AG10803 (cell line): ENCODE data around the gene TAF10.

Source experiments
- DNase-seq: peaks from one replicate; pipeline ENCODE4 v3.0.0; 2010; ENCODE audit warnings: low read depth
- H3K4me3 ChIP-seq: 2 replicates; pipeline ENCODE4 v1.5.1; 2011; ENCODE audit warnings: mild to moderate bottlenecking, low read length, control low read depth
- TF ChIP-seq, protein P1 (sequence below): conservative IDR thresholded peaks from 2 replicates; pipeline ENCODE4 v1.5.1; 2011; ENCODE audit warnings: mild to moderate bottlenecking, low read length, control low read depth, inconsistent platforms

The TAF10 gene

DNA sequence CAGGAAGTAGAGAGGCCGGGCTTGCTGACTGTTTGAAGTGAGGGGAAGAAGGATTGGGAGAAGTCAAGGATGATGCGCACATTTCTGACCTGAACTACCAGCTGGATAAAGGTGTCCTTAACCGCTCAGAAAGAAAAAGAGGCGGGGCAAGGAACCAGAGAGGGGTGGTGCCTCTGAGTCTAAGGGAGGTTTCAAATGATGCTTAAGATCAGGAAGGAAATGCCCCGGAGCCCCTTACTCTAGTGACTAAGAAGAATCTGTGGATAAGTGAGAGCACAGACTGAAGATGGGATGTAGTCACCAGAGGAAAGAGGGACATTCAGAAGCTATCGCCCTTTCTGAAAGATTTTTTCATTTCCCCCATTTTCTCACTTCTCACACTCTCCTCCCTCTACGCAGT lies 30.9 kb upstream of the TAF10 start:
- no peak for DNase-seq
- H3K4me3 ChIP-seq: no peak overlapping the region
- TF ChIP-seq, protein P1, sequence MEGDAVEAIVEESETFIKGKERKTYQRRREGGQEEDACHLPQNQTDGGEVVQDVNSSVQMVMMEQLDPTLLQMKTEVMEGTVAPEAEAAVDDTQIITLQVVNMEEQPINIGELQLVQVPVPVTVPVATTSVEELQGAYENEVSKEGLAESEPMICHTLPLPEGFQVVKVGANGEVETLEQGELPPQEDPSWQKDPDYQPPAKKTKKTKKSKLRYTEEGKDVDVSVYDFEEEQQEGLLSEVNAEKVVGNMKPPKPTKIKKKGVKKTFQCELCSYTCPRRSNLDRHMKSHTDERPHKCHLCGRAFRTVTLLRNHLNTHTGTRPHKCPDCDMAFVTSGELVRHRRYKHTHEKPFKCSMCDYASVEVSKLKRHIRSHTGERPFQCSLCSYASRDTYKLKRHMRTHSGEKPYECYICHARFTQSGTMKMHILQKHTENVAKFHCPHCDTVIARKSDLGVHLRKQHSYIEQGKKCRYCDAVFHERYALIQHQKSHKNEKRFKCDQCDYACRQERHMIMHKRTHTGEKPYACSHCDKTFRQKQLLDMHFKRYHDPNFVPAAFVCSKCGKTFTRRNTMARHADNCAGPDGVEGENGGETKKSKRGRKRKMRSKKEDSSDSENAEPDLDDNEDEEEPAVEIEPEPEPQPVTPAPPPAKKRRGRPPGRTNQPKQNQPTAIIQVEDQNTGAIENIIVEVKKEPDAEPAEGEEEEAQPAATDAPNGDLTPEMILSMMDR: no peak

DNA sequence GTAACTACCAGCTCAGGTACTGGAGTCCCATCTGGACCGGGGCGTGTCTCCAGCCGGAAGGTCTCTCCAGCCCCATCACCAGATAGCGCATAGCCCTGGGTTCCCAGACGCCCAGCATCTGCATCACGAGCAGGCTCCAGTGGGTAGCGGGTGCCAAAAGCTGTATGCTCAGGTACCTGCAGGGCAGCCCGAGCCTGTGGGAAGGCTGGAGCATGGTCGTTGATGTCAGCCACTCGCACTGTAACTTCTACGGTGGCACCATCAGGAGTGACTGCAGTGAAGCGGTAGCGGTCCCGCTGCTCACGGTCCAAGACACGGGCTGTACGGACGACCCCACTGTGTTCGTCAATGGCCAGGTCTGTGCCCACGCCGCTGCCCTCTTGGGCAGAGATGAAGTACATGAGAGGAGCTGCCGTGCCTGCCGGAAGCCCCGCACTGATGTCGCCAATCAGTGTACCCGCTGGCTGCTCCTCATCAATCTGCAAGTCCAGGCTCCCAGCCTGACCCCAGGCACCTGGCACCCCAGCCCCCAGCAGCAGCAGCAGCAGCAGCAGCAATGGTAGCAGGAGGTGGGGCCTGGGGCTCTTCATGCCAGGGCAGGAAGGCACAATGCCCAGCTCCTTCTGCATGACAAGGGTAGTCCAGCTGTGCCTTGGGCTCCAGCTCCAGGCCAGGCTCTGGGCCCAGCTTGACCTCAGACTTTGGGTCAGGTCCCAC lies 29.1 kb upstream of the TAF10 start:
- H3K4me3 ChIP-seq: no peak overlapping the region
- DNase-seq: no peak
- TF ChIP-seq, protein P1: no peak

DNA sequence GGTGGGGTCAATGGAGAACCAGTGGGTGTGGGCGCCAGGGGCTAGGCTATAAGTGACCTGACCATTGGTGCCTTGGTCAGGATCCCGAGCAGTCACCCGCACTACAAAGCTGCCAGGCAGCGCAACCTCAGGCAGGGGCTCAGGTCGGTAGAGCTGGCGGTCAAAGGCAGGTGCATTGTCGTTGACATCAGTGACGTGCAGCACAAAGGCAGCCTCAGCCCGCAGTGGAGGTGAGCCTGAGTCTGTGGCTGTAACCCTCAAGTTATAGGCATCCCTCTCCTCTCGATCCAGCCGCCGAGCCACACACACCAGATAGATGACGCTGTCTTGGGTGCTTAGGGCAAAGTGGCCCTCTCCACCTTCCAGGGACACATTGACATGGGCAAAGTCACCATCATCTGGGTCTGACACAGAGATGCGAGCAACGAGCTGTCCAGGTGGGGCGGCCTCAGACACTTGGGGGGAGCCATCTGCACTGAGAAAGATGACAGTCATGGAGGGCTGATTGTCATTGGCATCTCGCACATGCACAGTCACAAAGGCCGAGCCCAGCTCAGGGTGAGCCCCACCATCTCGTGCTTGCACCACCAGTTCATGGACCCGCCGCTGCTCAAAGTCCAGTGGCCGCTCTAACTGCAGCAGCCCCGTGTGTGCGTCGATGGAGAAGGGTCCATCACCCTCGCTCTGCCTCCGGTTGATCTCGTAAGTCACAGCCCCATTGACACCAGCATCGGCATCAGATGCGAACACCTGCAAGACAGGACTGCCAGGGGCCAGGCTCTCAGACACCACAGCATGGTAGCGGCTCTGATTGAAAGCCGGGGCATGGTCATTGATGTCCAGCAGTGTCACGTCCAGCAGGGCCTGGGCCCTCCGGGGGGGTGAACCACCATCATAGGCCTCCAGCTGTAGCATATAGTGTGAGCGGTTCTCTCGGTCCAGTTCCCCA lies 28.3 kb upstream of the TAF10 start:
- no peak for DNase-seq
- H3K4me3 ChIP-seq: no peak overlapping the region
- TF ChIP-seq, protein P1: no peak

DNA sequence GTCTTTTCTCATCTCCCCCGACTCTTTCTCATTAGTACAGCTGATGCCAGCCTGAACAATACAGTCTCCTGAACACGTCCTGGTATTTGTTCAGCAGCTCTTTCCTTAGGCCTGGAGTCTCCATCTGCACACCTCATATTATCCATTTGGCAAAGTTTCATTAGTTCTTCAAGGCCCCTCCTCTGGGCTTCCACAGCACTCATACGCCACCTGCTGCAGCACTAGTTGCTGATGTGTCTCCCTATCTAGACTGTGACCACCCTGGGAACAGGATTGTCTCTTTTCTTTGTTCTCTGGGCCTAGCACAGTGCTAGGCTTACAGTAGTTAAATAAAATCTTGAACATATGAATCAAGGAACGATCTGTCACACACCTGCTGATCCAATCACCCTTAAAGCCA lies 26.4 kb upstream of the TAF10 start:
- DNase-seq: no peak
- H3K4me3 ChIP-seq: no peak overlapping the region
- TF ChIP-seq, protein P1: no peak

DNA sequence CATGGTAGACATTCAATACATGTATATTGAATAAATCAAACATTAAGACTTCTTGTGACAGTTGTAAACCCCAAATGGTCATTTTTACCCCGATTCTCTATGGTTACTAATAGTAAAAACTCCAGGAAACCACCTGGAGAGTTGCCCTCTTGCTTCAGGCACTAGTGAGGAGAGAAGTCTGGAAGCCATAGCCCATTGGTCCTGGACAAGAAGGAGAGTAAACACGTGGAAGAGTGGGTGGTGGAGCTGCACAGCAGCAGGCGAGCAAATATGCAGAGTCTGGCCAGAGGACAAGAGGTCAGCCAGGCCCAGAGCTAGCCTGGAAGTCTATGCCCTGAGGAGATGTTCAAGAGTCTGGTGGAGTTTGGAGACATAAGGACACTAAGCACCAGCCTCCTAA lies 25.9 kb upstream of the TAF10 start:
- no peak overlapping the region for H3K4me3 ChIP-seq
- peak; percentile 87 for DNase-seq
- TF ChIP-seq, protein P1: no peak

DNA sequence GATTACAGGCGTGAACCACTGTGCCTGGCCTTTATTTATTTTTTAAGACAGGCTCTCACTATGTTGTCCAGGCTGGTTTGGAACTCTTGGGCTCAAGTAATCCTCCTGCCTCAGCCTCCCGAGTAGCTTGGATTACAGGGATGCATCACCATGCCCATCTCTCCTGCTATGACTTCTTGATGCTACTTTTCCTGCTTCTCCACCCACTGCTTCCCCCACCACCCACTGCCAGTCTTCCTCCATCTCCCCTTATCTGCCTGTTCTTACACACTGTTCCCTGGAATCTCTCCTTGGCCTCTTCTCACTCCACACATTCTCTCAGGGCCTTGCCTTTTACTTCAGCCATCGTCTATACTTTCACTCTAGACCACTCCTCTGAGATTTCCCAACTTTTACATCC lies 24.5 kb upstream of the TAF10 start:
- no peak for DNase-seq
- no peak overlapping the region for H3K4me3 ChIP-seq
- TF ChIP-seq, protein P1: no peak
